HG03378 (cell line): Measurements from ENCODE around the gene MAP3K20.
"Not testable (repeated sequence)": the region's sequence is repeated elsewhere in the genome, so short reads cannot be mapped to it uniquely, and the experiment has no call there.

Source experiments
- ATAC-seq: cut with Tn5 transposase; IDR thresholded peaks from one replicate; pipeline ENCODE4 v1.9.1; 2021; ENCODE audit warnings: mild to moderate bottlenecking, moderate library complexity; ENCODE audit not compliant: unreplicated experiment

The MAP3K20 gene

DNA sequence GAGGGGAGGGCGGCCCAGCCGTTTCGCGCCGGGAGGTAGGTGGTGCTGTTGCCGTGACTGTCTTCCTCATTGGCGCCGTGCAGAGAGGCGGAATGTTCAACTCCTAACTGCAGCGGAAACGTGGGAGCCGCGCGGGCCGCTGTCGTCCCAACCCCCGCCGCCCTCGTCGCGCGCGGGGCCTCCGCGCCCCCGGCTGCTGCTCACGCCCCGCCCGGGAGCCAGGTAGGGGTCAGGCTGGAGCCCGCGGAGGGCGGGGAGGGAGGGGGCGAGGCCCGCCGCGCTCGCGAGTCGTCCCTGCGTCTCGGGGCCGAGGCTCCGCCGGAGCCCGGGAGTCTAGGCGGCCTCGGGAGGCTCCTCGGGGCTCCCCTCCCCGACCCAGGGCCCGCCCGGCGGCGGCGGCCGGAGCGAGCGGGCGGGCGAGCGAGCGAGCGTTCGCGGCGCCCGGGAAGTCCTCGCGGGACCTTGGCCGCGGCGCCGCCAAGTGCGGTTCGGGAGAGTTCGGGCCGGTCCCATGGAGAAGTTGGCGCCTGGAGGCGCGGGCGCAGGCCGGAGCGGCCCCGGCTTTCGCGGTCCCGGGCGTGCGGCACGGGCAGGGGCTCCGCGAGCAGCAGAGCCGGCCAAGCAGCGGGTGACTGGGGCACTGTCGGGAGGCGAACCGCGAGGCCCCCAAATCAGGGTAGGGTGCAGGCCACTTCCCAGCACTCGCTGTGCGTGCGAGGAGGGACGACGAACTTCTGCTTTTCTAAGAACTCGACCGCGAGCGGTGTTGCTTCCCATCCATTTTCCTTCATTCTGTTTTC is at the start of gene MAP3K20:
TSS of gene MAP3K20 (plus strand) at position 66 of the 800 bp plus-strand sequence. CDS start 15,186 bp downstream, outside the sequence.
- peak; percentile 42 for ATAC-seq

DNA sequence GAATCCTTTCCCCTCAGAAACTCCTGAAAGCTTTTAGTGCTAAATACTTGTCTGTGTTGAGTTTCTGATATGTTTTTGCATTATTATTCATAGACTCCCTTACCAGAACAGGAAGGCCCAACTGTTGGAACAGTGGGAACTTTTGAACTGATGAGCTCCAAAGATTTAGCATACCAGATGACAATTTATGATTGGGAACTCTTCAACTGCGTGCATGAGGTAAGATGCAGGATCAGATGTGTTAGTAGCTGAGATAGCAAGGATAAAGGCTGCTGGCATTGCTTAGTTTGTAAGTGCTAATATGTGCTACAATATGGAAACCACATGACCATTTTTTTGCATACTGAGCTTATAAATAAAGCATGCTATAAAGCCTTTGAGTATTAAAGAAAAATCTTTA is 49.2 kb upstream of the MAP3K20 start:
- no peak for ATAC-seq

- peak; percentile 73 for ATAC-seq
Observed at GRCh38 chr2:173027181-173028128, 48.2 kb upstream of the MAP3K20 start.

DNA sequence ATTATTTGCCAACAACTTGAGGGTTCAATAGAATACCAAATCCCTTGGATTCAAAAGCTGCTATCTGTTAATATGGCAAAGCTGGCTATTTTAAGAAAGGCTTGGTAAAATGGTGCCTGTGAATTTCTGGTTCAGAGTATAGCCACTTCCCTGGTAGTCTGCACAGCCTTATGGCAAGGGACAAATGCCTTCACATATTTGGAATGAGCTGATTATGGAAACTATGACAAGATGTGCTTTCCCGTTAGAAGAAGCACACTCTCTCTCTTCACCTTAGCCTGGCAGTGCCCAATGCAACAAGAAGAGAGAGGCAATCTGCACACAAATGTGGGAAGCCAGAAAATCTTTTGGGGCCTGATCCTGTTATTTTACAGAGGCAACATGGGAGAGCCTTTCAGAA is 47.5 kb upstream of the MAP3K20 start:
- no peak for ATAC-seq

GRCh38 chr2:173028671-173029070 is 47.0 kb upstream of the MAP3K20 start:
- ATAC-seq, result no peak

GRCh38 chr2:173030561-173031490 is 44.8 kb upstream of the MAP3K20 start:
- ATAC-seq, result no peak

DNA sequence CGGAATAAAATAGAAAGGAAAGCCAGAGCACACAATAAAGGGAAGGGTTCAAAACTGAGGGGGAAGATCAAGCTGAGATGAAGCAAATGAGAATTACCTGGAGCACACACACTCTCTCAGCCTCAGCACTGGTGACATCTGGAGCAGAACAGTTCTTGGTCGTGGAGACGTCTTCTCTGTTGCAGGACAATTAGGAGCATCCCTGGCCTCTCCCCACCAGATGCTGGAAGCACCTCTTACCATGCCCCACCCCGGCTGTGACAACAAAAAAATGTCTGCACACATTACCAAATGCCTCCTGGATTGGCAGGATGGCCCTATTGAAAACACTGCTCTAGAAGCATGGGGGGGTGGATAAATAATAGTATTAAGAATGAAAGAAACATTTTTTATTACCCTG is 43.6 kb upstream of the MAP3K20 start:
- ATAC-seq, result no peak

DNA sequence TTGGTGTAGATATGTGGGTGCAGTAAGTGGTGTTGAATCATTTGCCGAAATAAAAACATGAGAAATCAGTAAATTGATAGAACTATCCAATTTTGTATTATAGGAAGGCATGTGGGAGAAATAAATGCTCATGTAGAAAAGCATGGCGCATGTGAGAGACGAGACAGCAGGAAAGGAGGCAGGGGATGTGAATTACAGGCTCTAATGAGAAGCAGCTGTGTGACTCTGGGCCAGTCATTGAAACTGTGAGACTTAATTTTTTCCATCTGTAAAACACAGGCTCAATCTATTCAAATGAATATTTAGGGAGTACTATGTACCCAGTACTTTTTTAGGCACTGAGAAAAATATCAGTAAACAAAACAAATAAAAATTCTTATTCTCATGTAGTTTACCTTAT is 42.6 kb upstream of the MAP3K20 start:
- ATAC-seq, result no peak

- ATAC-seq, result no peak
Observed at GRCh38 chr2:173034143-173034542, 41.5 kb upstream of the MAP3K20 start.

- no peak for ATAC-seq
Observed at GRCh38 chr2:173037245-173038120, 38.2 kb upstream of the MAP3K20 start.

DNA sequence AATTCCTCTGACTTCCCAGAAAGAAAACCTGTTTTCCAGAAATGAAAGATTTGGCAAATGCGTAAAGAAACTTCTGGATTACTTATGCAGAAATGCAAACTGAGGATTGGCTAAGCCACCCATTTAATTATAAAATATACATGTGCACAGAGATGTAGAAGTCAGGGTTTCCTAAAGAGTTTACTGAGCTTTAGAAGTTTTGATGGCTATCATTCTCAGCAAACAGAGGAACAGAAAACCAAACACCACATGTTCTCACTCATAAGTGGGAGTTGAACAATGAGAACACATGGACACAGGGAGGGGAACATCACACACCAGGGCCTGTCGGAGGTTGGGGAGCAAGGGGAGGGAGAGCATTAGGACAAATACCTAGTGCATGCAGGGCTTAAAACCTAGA is 37.4 kb upstream of the MAP3K20 start:
- ATAC-seq, result not testable (repeated sequence)

DNA sequence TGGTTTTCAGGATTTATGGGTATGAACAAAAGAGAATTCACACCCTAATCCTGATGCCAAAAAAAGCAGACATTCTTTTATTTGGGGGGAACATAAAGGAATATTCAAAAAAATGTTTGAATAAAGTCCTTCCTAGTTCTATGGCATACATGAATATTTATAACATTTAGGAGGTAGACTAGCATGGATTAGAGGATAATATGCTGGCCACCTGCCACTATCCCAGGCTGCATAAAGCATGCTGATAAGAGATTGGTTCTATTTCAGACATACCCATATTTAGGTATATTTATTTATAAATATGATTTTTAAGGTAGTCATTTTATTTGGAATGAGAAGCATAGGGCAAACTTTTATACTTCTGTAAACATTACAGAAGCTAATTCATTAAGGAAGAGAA is 34.9 kb upstream of the MAP3K20 start:
- ATAC-seq, result no peak

GRCh38 chr2:173043476-173043875 is 32.2 kb upstream of the MAP3K20 start:
- ATAC-seq, result no peak

- no peak for ATAC-seq
Observed at GRCh38 chr2:173043897-173044519, 31.6 kb upstream of the MAP3K20 start.

- no peak for ATAC-seq
Observed at GRCh38 chr2:173044686-173045085, 31.0 kb upstream of the MAP3K20 start.

DNA sequence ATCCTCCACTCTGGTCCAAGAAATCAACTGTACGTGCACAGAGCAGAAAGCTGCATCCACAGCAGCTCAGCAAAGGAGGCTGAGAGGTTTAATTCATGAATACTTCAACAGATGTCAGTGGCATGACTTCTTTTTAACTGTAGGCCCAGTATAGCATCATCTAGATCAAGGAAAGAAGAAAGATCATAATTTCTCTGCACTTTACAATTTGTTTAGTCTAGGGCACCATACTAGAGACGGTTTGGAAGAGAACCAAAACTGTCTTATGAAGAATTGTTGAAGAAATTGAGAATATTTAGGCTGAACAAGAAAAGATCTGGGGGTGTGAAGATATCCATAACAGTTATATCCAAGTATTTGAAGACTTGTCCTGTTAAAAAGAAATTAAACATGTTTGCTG is 30.5 kb upstream of the MAP3K20 start:
- no peak for ATAC-seq

DNA sequence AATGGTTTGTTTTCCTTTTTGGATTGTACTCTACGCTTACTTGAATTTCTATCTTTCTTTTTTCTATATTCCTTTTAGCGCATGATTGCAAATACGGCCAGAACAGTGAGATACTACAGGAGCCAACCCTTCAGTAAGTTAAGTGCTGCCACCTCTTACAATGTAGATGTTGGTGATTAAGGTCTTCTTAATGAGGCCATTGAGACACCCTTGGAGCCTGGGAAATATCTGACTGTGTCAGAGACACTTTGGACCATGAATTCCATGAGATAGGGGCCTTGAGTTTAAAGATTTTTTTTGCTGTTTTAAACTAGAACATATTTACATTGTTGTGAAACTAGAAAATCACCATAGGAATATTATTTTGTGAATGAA is 27.1 kb upstream of the MAP3K20 start:
- no peak for ATAC-seq

DNA sequence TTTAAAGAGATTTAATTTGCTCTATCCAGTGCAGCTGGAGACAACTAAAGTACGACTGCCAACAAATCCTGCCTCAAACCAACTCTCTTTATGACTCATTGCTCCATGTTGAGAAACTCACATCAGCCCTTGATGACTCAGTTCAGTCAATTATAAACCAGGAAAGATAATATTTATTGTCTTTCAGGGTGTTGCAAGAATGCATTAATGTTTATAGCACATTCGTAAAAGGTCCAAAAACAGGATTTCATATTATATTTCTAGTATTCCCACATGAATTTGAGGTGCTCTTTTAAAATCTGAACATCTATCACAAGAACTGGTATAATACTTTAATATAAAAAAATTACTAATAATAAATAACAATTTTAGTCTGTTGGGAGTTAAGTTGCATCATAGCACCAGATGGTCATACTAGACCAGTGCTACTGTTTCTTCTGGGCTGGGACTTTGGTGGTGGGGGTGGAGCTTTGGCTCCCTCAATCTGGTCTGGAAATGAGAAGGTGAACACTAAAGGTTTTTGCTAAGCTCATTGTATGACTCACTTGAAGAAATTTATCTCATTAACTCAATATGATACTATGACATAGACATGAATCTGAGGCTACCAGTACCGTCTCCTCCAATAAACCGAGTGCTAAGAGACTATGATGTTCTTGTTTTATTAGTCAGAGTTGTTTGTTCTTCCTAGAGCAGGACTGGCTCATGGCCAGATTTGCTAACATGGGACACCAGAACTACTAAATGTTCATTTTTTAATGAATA is 26.6 kb upstream of the MAP3K20 start:
- peak; percentile 93 for ATAC-seq

DNA sequence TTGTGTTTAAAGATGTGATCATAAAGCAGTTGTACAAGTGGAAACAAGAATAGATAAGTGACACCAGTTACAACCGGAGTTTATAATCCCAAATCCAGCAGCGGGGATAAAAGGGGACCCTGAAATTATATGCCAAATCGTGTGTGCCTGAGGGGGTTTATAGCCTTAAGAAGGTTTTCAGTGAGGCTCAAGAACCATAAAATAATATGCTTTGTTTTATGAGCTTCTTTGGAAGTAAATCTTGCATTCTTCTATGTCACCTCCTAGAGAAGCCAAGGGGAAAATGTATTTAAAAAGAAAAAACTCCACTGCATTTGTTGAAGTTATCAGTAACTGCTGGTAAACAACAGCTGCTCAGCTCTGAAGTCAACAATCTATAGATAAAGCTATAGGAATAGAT is 25.8 kb upstream of the MAP3K20 start:
- no peak for ATAC-seq
